ENCODE results near the gene FAM151B.

FAM151B gene

DNA sequence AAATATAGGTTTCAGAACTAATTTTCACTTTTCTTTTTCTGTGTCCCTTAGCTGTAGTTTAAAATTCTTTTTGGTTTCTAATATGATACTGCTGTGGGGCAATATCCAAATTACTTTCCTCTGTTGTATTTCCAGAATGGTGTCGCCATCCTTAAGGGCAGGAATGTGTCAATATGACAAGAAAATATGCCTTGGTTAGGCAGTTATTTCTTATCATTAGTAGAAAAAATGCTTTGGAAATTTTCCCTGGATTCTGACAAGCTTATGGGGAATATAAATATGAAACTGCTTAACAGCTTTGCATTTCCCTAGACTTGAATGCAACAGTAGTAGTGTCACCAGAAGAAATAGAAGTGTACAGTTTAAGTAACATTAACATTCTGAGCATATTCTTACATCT lies 52.8 kb downstream of the FAM151B start:
- H3K4me3 ChIP-seq (ENCODE audit: low read depth, low read length), result no peak overlapping the region
- in situ Hi-C loops (cut with HindIII; ENCODE audit: low sequenced_read_pairs), result no loop called here
- DNase-seq (ENCODE audit: low read depth), result no peak
- TF ChIP-seq, protein P1, sequence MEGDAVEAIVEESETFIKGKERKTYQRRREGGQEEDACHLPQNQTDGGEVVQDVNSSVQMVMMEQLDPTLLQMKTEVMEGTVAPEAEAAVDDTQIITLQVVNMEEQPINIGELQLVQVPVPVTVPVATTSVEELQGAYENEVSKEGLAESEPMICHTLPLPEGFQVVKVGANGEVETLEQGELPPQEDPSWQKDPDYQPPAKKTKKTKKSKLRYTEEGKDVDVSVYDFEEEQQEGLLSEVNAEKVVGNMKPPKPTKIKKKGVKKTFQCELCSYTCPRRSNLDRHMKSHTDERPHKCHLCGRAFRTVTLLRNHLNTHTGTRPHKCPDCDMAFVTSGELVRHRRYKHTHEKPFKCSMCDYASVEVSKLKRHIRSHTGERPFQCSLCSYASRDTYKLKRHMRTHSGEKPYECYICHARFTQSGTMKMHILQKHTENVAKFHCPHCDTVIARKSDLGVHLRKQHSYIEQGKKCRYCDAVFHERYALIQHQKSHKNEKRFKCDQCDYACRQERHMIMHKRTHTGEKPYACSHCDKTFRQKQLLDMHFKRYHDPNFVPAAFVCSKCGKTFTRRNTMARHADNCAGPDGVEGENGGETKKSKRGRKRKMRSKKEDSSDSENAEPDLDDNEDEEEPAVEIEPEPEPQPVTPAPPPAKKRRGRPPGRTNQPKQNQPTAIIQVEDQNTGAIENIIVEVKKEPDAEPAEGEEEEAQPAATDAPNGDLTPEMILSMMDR (IDR thresholded peaks at IDR 0.05; ENCODE audit: low read depth, low read length, missing control alignments), result no peak

DNA sequence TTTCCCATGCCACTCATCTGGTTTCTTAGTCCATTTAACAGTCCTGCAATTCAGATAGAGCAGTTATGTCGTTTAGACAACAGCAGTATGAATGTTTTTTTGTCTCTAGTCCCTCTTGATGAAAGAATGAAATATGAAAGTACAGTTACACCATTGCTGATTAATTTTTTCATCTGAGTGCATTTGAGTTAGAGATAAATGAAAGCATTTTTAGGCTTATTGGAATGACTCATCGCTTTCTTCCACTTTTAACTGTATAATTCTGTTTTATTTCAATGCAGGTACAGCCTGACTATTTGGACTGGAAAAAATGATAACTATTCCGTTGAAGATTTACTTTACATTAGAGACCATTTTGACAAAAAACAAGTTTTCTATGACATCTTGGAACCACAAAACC lies 53.5 kb downstream of the FAM151B start:
- TF ChIP-seq, protein P1 (IDR thresholded peaks at IDR 0.05; ENCODE audit: low read depth, low read length, missing control alignments), result no peak
- no peak overlapping the region for H3K4me3 ChIP-seq (ENCODE audit: low read depth, low read length)
- in situ Hi-C loops (cut with HindIII; ENCODE audit: low sequenced_read_pairs), result no loop called here
- no peak for DNase-seq (ENCODE audit: low read depth)

DNA sequence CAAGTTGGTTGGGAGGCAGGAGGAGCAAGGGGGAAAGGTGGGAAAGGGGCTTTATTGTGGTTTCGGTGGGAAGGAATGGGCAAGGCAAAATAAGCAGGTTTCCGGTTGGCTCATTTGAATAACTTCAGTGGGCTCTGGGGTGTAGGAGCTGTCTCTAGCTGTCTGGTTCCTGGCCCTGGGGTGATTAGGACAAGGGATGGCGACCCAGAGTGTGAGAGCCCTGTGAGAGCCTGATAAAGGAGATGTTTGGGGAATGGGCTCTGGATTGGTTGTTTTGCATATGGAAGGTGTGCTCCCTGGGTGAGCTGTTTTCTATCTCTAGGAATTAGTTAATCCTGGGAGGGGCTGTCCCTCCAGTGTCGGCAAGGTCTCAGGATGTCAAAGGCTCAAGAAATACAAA lies 66.7 kb downstream of the FAM151B start:
- no peak for DNase-seq (ENCODE audit: low read depth)
- H3K4me3 ChIP-seq (ENCODE audit: low read depth, low read length), result no peak overlapping the region
- in situ Hi-C loops (cut with HindIII; ENCODE audit: low sequenced_read_pairs), result no loop called here
- TF ChIP-seq, protein P1 (IDR thresholded peaks at IDR 0.05; ENCODE audit: low read depth, low read length, missing control alignments), result no peak

DNA sequence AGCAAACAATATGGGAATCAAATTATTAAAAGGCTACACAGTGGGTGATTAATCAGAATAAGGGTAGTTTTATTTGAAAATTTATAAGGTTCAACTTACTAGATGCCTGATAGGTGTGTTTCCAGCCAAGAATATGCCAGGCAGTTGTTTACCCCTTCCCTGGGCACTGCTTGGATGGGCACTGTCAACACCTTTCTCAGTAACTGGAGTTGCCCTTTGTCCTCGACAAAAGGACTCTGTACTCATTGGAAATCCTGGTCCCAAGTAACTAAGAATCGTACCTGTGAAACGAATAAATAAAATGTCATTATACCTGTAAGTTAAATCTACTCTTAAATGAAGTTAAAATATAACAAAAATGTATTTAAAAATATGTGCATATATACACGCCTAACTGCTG lies 67.2 kb downstream of the FAM151B start:
- TF ChIP-seq, protein P1 (IDR thresholded peaks at IDR 0.05; ENCODE audit: low read depth, low read length, missing control alignments), result no peak
- no peak overlapping the region for H3K4me3 ChIP-seq (ENCODE audit: low read depth, low read length)
- in situ Hi-C loops (cut with HindIII; ENCODE audit: low sequenced_read_pairs), result no loop called here
- DNase-seq (ENCODE audit: low read depth), result no peak

DNA sequence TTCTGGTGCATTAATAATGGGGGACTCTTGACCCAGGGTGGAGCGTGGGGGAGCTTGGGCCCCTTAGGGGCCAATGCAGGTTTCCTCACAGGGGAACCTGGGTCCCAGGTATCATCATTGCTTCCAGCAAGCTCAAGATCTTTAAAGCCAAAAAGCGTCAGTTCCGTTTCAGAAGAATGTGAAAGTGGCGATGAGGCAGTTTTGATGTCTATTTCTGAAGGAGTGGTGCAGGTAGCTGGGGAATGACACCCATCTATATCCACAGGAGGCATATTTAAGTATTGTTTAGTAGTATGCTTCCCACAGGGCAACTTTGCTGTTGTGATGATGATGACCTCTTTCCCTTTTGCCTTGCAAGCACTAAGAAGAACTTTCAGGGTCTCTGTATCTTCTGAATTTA lies 71.3 kb downstream of the FAM151B start:
- TF ChIP-seq, protein P1 (IDR thresholded peaks at IDR 0.05; ENCODE audit: low read depth, low read length, missing control alignments), result no peak
- no peak overlapping the region for H3K4me3 ChIP-seq (ENCODE audit: low read depth, low read length)
- in situ Hi-C loops (cut with HindIII; ENCODE audit: low sequenced_read_pairs), result no loop called here
- DNase-seq (ENCODE audit: low read depth), result no peak

DNA sequence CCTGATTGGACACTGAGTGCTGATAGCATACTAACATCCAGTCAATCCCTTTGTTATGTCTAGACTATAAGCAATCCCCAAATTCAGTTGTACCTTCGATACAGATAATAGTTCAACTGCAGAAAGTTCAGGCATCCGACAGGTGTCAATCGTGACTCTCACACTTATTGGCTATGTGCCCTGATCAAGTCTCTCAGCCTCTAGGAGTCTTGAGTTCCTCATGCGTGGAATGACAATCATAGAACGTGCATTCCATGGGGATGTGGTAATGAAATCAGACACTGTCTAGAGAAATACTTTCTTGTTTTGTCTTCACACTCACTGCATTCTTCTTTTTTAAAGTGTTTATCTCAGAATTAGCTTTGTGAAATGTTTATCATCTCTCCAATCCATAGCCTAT lies 77.4 kb downstream of the FAM151B start:
- no peak for DNase-seq (ENCODE audit: low read depth)
- H3K4me3 ChIP-seq (ENCODE audit: low read depth, low read length), result no peak overlapping the region
- in situ Hi-C loops (cut with HindIII; ENCODE audit: low sequenced_read_pairs), result no loop called here
- TF ChIP-seq, protein P1 (IDR thresholded peaks at IDR 0.05; ENCODE audit: low read depth, low read length, missing control alignments), result no peak

DNA sequence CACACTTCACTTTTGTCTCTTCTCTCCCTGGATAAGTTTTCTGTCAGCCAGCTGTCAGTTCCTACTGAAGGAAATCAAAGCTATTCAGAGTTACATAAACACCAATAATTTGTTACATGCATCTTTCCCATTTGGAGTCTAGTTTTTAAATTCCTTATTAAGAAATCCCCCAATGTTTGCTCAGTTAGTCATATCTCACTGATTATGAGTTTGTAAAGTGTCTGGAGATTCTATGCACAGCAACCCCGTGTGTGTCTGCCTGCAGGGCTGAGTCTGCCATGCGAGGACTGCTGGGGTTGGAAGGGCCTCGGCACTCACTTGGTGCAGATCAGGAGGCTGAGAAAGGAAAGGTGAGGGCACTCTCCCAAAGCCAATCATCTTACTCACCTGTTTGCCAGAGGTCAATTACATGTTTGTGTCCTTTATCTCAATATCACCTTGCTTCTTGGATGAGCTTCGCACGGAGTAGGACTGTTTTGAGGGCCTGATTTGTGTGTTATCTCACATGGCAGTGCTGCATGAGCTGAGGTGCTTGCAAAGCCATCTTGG lies 78.9 kb downstream of the FAM151B start:
- in situ Hi-C loops (cut with HindIII; ENCODE audit: low sequenced_read_pairs), result no loop called here
- no peak for DNase-seq (ENCODE audit: low read depth)
- no peak overlapping the region for H3K4me3 ChIP-seq (ENCODE audit: low read depth, low read length)
- TF ChIP-seq, protein P1 (IDR thresholded peaks at IDR 0.05; ENCODE audit: low read depth, low read length, missing control alignments), result no peak

All from astrocyte of the cerebellum (primary cell).